Measurements from ENCODE around the gene STK39. TPM values are rescaled to one million over a fixed set of nuclear protein-coding genes. Genes with fewer than 3 reads are reported as not detected.

The STK39 gene
- total RNA-seq, 2 experiments from 2014 or later: 17.7 to 41.1 TPM

DNA sequence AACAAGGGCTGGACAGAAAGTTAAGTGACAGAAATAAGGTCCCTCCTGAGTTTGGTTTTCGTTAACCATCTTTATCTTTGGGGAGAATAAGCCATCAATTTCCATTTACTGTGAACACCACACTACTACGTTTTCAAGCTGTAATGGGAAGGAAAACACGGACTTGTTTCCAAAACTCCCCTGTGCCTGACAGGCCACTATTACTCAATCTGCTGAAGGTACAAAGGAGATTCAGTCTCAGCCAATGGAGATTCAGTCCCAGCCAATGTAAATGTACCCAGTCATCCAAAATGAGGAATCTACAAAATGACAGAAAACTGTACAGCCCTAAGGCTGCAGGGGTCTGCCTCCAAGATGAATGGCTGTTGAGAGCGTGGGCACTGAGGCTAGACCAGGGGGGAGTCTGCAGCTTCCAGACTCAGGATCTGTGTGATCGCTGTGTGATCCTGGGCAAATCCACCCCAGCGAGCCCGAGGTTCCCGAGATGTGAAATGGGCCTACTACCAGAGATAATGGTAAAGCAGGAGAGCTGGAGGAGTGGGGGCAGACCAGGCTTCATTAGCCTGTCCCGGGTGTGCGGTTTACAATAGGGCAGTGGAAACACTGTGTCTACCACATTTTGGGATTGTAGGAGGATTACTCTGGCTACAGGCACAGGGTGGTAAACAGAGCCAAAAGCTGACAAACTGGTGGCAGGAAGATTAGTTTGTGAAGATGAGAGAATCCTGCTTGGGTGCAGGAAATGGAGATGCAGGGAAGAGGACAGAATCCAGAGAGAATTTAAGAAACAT is 284.8 kb downstream of the STK39 start:
- ChIA-PET CTCF (ENCODE audit: unreplicated experiment) (no interaction called here), POLR2A (interaction anchor here (0.5 to 1.0 kb wide), 3 partner anchors 47 to 290 kb away, joined by 3 read pairs; no protein-coding TSS in a partner anchor)
- Histone ChIP-seq H3K9me2 (ENCODE audit: insufficient read depth, low read length) (no peaks in the 10 kb centered on the region), H2AFZ (ENCODE audit: low read length) (no peak overlapping the region), H3K79me2 (ENCODE audit: insufficient read depth, low read depth, low read length) (no peaks in the 10 kb centered on the region), H4K20me1 (ENCODE audit: insufficient read depth, low read length) (no peaks in the 10 kb centered on the region), H3K4me1 (ENCODE audit: insufficient read depth, low read length, poor library complexity, severe bottlenecking) (no peaks in the 10 kb centered on the region), H3K36me3 (ENCODE audit: insufficient read depth, low read length) (0 out of 2 replicates have a peak, but pooled peaks cover 2% of the 10 kb centered on the region), H3K9me3 (ENCODE audit: low read length) (no peaks in the 10 kb centered on the region), H3K4me2 (ENCODE audit: low read length) (no peak overlapping the region), H3K27ac (ENCODE audit: low read depth, low read length, poor library complexity, severe bottlenecking) (no peak overlapping the region), H3K4me3 (ENCODE audit: low read depth, low read length, poor library complexity, severe bottlenecking) (no peak overlapping the region)
- TF ChIP-seq, protein P1, sequence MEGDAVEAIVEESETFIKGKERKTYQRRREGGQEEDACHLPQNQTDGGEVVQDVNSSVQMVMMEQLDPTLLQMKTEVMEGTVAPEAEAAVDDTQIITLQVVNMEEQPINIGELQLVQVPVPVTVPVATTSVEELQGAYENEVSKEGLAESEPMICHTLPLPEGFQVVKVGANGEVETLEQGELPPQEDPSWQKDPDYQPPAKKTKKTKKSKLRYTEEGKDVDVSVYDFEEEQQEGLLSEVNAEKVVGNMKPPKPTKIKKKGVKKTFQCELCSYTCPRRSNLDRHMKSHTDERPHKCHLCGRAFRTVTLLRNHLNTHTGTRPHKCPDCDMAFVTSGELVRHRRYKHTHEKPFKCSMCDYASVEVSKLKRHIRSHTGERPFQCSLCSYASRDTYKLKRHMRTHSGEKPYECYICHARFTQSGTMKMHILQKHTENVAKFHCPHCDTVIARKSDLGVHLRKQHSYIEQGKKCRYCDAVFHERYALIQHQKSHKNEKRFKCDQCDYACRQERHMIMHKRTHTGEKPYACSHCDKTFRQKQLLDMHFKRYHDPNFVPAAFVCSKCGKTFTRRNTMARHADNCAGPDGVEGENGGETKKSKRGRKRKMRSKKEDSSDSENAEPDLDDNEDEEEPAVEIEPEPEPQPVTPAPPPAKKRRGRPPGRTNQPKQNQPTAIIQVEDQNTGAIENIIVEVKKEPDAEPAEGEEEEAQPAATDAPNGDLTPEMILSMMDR (conservative IDR thresholded peaks at IDR 0.05; ENCODE audit: low read length): no peak
- no peak for TF ChIP-seq EZH2phosphoT487 (IDR thresholded peaks at IDR 0.05; ENCODE audit: borderline replicate concordance, low read depth, low read length)
- BruUV-seq (replicated peaks): no TSS peak
- intact Hi-C loops (cut with micrococcal nuclease; ENCODE audit: unreplicated experiment): no loop called here
- no peak for DNase-seq (ENCODE audit: low spot score)

DNA sequence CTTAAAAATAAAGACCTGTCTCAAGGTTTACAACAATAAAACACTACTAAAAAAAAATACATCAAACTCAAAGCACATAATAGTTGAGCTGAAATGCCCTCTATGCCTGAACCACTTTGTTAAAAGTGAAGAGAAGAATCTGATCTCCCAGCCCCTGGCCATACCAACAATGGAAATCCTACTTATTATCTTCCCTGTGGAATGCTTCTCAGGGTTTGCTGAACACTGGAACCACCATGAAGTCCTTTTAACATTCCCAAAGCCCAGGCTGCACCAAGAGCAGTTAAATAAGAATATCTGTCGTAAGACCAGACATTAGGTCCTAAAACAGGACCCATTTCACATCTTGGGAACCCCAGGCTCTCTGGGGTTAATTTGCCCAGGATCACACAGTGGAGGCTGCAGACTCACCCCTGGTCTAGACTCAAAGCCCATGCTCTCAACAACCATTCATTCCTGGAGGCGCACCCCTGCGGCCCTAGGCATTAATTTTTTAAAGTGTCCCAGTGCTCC is 285.8 kb downstream of the STK39 start:
- Histone ChIP-seq H3K9me3 (ENCODE audit: low read length) (no peaks in the 10 kb centered on the region), H3K4me2 (ENCODE audit: low read length) (no peak overlapping the region), H3K4me1 (ENCODE audit: insufficient read depth, low read length, poor library complexity, severe bottlenecking) (no peaks in the 10 kb centered on the region), H3K79me2 (ENCODE audit: insufficient read depth, low read depth, low read length) (no peaks in the 10 kb centered on the region), H4K20me1 (ENCODE audit: insufficient read depth, low read length) (no peaks in the 10 kb centered on the region), H2AFZ (ENCODE audit: low read length) (no peak overlapping the region), H3K4me3 (ENCODE audit: low read depth, low read length, poor library complexity, severe bottlenecking) (no peak overlapping the region), H3K36me3 (ENCODE audit: insufficient read depth, low read length) (0 out of 2 replicates have a peak, but pooled peaks cover 2% of the 10 kb centered on the region), H3K9me2 (ENCODE audit: insufficient read depth, low read length) (no peaks in the 10 kb centered on the region), H3K27ac (ENCODE audit: low read depth, low read length, poor library complexity, severe bottlenecking) (no peak overlapping the region)
- POLR2A ChIA-PET: interaction anchor here (0.7 to 1.0 kb wide), 2 partner anchors 48 to 514 kb away, joined by 3 to 4 read pairs; no protein-coding TSS in a partner anchor
- no TSS peak for BruUV-seq (replicated peaks)
- intact Hi-C loops (cut with micrococcal nuclease; ENCODE audit: unreplicated experiment): no loop called here
- CTCF ChIA-PET (ENCODE audit: unreplicated experiment): no interaction called here
- DNase-seq (ENCODE audit: low spot score): no peak
- TF ChIP-seq EZH2phosphoT487 (IDR thresholded peaks at IDR 0.05; ENCODE audit: borderline replicate concordance, low read depth, low read length): no peak
- TF ChIP-seq, protein P1 (conservative IDR thresholded peaks at IDR 0.05; ENCODE audit: low read length): no peak
